ENCODE data around the gene GSTP1.
A peak's percentile ranks its signal among the peaks of the same experiment; 100 is the strongest.

GSTP1 gene

GRCh38 chr11:67630228-67630942, 46.8 kb downstream of the GSTP1 start:
- DNase-seq (ENCODE audit: low spot score) = peak; percentile 98

GRCh38 chr11:67630943-67631331, 47.3 kb downstream of the GSTP1 start:
- DNase-seq (ENCODE audit: low spot score) = no peak

DNA sequence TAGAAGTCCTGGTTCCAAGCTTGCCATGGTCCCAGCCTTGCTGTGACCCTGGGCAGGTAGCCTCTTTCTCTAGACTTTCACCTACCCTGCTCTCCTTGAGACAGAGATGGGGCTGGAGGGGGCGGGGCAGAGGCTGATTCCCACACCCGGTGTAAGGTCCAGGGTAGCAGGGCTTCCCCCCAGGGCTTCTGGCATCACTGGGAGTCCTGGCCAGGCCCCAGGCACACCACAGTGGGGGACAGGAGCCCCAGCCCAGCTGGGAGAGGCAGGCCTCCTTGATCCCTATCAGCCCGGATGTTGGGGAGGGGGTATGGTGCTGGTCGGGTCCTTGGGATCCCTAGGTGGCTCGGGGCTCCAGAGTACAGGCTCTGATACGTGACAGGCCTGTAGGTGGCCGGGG, 47.8 kb downstream of the GSTP1 start:
- DNase-seq (ENCODE audit: low spot score) = no peak

GRCh38 chr11:67631853-67632174, 48.2 kb downstream of the GSTP1 start:
- no peak for DNase-seq (ENCODE audit: low spot score)

- DNase-seq (ENCODE audit: low spot score) = no peak
Measured at GRCh38 chr11:67632175-67632981, 48.8 kb downstream of the GSTP1 start.

DNA sequence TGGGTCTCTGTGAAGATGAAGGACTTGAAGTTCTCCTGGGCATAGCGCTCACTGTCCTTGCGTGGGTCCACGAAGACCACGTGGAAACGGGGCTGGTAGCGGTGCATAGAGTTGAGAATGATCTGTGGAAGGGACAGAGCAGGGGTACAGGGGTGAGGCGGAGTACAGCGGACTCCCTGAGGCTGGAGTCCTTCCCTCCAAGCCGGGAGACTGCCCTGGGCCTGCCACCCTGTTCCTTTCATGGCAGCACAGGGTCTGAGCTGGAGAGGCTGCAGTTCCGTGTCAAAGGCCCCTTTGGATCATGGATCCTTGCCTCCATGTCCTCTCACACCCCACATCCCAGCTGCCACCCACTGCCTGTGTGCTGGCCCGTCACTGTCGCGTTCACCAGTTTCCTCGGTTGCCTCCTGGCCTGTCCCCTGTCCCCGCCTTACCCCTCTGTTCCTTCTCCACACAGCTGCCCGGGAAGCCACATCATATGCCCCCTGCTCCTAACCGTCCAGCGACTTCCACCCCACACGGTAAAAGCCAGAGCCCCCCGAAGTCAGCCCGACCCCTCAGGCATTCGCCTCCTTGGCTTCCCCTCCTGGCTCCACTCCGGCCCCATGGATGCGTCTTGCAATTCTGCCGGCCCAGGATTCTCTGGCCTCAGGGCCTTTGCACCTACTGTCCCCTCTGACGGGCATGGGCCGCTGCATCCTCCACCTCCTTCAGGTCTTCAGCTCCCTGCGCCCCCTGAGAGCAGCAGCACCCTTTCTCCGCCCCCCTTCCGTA, 49.6 kb downstream of the GSTP1 start:
- no peak for DNase-seq (ENCODE audit: low spot score)

DNA sequence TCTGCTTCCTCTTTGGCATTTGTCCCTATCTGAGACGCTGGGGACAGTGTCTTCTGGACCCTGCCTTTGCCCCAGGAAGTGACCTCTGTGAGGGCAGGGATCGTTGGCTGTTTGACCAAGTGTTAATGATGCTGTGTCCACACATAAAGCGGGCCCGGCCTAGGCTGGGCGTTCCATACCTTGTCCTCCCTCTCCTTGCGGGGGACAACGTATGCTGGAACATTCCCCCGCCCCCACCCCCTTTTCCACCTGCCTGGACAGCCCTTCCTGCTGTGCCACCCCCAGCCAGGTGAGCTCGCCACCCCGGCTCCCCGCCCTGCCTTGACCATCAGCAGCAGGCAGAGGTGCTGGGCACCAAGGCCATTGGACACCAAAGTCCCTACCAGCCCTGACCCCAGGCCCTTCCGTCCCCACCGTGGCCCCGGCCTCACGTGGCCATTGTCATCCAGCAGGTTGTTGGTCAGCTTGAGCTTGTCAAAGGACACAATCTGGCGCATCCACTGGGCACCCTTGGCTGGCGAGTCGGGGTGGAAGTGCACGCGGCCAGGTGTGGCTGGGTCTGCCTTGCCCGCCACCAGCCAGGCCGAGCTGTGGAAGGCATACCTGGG, 50.2 kb downstream of the GSTP1 start:
- DNase-seq (ENCODE audit: low spot score) = no peak

- DNase-seq (ENCODE audit: low spot score) = no peak
Measured at GRCh38 chr11:67634366-67635230, 51.0 kb downstream of the GSTP1 start.

DNA sequence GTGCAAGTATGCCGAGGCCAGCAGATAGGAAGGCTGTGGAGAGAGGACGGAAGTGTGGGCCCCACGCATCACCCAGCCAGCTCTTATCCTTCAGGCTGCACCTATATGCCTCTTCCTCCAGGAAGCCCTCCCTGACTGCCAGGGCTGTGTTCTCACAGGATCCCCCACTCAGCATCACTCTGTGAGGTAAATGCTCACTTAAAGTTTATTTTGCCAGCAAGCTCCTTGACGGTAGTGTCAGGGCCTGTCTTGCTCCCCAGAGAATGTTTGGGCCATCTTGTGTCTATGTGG, 51.6 kb downstream of the GSTP1 start:
- DNase-seq (ENCODE audit: low spot score) = no peak

Data from COLO829 (cell line).